ENCODE results near the gene GARIN5A.
"Not testable (repeated sequence)": the region's sequence is repeated elsewhere in the genome, so short reads cannot be mapped to it uniquely, and the experiment has no call there.

GARIN5A gene

DNA sequence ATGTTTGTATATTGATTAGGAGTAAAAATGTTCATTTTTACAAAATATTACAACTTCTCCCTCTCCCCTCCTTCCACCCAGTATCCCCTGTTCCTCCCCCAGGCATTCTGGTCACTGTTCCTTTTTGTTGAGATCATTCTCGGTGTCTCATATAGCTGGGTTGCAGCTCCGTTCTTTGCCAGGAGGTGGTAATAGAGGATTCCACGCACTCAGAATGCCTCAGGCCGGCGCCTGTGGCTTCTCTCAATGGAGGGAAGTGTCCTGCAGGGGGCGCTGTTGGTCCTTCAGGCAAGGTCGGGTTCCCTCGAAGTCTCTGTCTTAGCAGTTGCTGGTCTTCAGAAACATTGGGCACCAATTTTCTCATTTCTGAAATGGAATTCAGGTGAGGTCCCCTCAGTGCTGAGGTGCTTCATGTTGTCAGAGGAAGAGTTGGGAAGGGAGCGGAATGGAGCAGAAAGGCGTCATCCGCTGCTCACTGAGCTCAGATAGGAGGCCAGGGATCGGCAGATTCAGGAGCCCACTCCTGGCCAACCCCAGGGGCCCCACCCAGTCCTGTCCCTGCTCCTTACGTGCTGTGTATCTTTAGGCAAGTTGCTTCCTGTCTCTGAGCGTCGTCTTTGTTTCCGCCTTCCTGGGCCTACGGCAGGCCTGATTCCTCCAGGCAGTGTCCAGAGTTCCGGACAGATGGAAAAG is 10.3 kb upstream of the GARIN5A start:
- DNase-seq: peak; percentile 57

DNA sequence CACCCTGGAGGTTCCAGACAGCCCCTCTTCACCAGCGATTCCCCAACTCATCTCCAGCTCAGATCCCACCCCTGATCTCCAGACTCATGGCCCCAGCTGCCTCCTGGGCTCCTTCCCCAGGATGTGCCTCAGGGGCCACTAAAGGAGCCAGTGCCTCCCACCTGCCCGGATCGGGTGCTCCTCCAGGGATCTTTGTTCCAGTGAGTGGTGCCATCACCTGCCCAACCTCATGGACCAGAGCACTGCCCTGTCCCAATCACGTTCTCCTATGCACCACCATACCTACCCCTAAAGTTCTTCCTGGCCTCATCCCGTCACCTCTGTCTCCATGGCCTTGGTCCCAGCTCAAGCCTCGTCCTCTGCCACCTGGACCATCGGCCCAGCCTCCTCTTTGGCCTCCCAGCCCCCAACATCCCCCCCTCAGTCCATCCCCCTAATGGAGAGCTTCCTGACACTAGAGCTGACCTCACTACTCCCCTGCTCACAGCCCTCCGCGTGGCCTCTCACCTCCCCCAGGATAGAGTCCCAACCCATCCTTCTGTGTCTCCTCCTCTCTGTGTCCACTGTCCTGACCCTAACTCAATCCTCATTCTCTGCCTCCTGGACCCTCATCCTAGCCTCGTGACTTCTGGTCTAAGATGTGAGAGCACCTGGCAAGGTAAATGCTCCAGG is 8.8 kb upstream of the GARIN5A start:
- DNase-seq: no peak

DNA sequence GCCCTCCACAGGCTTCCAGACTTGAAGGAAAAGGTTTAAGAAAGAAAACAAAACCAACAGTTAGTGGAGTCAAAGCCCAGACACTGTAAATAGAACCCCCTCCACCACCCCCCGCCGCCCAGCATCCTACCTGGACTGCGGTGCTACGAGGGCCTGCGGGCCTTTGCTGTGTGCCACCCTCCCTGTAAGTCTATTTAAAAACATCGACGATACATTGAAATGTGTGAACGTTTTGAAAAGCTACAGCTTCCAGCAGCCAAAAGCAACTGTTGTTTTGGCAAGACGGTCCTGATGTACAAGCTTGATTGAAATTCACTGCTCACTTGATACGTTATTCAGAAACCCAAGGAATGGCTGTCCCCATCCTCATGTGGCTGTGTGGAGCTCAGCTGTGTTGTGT is 6.3 kb upstream of the GARIN5A start:
- no peak for DNase-seq

DNA sequence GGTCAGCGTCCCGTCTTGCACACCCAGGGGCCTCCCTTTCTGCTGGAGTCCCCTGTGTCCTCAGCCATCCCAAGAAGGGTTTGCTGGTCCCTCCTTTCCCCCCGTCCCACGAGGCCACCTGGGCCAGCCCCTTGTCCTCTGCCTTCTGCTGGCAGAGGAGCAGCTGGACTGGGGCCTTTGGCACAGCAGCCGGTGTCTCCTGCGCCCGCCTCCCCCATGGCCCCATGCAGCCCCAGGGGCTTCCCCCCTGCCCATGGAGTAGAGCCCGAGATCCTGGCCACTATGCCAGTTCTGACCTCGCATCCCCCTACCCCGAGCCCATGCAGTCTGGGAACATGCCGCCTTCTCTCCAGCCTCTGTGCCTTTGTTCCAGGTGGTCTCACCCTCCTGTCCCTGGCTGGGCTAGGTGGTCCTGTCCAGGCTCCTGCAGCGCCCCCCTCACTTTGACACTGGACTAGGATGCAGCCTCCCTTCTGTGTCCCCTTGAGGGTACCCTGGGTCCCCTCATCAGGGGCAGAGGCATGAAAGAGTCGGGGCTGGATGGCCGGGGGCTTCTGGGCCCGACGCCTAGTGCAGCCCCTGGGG is 5.7 kb upstream of the GARIN5A start:
- no peak for DNase-seq

DNA sequence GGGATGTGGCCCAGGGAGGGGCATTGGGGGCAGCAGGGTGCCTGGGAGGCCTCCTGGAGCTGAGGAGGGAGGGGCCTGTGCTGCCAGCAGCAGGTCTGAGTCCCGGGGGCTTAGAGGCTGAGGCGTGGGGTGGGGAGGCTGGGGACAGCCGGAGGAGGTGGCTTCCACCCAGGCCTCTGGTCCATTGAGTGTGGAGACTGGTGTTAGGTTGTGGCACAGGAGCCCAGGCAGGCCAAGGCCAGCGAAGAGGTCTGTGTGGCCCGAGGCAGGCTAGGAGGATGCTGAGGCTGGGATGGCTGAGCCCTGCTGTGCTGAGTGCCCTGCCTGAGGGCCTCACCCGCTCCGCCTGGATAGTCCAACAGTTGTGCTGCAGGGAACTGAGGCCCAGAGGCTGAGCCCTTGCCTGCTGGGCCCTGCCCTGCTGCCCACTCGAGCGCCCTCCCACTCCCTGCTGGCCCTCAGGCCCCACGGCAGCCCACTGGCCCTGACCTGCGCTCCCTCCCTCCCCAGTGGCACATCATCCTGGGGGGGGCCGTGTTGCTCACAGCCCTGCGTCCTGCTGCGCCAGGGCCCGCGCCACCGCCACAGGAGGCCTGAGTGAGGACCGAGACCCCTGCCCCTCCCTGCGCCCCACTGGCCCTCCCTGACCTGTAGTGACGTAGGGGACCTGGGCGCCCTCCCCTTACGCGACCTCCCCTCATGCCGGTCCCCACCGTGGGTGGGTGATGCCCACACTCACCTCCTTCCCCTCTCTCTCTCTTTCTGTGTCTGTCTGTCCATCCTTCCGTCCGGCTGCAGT is 4.9 kb upstream of the GARIN5A start:
- no peak for DNase-seq

DNA sequence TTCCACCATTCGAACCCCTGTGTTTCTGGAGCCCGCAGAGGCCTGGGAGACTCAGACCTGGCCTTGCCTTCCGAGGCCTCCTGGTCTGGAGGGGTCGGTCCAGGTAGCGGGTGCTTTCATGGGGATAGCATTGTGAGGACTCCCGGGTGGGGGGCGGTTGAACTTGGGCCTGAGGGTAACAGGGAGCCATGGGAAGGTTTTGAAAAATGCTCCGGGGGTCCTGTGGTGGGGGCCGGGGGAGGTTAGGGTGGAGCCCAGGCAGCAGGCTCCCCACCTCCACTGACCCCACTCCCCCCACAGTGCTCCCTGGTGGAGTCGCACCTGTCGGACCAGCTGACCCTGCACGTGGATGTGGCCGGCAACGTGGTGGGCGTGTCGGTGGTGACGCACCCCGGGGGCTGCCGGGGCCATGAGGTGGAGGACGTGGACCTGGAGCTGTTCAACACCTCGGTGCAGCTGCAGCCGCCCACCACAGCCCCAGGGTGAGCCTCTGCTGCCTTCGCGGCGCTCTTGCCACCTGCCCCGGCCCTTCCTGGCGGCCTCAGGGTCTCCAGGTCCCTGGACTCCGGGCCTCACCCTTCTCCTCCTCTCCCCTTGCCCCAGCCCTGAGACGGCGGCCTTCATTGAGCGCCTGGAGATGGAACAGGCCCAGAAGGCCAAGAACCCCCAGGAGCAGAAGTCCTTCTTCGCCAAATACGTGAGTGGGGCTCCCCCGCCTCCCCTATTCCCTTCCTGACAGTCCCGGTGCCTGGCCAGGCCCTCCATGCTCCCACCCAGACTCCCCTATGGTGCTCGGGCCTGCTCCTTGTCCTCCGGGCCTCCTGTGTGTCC is 3.8 kb upstream of the GARIN5A start:
- DNase-seq: no peak

DNA sequence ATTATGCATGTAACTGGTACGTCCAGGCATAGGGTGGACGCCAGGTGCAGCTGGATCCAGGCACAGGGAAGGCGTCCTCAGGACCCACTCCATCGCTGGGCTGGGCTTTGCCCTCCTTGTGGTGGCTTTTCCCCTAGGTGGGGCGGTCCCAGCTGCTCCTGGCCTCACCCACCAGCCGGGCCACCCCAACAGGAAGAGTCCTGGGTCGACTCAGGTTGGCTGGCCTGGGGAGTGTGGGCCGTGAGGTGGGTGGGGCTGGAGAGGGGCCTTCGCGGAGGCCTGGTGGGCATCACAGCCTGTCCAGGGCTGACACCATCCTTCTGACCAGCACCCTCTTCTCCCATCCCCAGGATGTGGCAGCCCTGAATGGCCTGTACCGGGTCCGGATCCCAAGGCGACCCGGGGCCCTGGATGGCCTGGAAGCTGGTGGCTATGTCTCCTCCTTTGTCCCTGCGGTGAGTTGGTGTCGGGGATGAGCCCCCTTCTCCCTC is 3.2 kb upstream of the GARIN5A start:
- DNase-seq: no peak

DNA sequence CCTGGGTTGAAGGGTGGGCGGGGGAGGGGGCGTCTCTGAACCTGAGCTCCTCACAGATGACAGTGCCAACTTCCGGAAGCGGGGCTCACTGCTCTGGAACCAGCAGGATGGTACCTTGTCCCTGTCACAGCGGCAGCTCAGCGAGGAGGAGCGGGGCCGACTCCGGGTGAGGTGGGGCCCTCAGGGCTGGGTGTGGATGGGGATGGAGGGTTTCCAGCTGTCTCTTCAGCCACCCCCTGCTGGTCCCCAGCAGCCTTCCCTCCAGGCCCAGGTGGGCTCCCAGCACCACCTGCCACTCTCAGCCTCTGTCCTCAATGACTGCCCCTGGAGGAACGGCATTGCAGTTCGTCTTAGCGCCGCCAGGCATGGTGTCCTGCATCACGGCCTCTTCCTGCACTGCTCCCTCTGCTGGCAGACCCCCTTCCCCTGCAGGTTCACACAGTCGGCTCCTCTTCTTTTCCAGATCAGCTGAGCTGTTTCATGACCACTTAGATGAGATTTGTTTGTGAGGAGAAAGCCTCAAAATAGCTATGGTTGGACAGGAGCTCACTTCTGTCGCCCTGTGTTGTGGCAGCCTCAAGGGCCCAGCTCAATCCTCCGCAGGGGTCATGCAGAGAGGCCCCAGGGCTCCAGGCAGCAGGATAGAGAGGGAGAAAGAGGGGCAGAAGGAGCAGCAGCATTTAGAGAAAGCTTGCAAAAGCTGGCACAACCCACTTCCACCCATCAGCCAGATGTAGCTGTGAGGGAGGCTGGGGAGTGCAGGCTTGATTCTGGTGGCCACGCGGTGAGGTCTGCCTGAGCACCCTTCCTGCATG is 2.5 kb upstream of the GARIN5A start:
- DNase-seq: no peak

DNA sequence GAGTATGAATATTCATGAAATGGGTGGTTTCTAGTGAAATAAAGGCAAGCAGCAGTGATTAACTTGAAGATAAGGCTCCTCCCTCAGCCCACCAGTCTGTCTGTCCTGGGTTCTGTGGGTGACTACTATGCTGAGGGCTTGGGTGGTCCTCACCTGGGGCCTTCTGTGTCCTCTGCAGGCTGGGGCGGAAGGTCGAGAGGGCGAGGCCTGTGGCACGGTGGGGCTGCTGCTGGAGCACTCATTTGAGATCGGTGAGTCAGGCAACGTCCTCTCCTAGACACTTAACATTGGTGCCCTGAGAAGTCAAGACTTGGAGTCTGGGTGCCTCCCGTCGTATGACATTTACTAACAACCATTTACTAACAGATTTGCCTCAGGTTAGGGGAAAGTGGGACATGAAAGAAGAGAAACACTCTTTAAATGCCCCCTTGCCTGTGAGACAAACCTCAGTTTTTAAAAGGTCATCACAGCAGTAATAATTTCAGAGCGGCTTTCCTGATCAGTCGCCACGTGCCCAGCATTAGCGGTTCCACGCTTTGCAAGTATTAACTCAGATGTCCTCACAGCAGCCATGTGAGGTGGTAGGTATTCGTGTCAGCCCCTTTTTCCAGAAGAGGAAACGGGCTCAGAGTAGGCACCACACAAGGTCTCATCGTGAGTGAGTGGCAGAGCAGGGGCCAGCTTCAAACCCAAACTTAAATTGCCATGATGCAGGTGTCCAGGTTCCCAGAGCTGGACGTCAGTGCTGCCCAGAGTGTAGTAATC is 1.3 kb upstream of the GARIN5A start:
- DNase-seq: no peak

DNA sequence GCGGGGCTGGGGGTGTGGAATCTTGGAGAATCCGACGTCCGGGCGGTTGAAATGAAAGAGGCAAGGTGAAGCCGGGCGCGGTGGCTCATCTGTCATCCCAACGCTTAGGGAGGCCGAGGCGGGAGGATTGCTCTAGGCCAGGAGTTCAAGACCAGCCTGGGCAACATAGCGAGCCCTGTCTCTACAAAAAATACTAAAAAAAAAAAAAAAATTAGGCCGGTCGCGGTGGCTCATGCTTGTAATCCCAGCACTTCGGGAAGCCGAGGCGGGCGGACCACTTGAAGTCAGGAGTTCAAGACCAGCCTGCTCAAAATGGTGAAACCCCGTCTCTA is 225 bp upstream of the GARIN5A start:
- DNase-seq: no peak

DNA sequence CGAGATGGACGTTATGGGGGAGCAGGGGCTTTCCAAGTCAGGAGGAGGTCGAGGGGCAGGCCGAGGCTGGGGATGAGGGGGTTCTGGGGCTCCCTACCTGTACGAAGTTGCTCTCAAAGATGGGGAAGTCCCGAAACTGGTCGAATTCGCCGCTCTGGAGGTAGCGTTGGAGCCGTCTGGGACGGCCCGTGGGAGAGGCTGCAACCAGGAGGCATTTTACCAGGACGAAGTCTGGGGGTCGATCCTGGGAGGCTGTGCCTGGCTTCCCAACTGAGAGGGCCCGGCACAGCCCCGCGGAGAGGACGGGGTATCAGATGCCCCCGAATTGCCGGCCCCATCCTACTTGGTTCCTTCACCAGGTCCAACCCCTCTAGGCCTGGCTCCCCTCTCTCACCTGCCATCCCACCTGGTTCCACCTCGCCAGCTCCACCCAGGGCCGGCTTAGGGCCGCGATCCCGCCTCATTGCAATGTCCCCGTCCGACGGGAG is 868 bp downstream of the GARIN5A start:
- no peak for DNase-seq

DNA sequence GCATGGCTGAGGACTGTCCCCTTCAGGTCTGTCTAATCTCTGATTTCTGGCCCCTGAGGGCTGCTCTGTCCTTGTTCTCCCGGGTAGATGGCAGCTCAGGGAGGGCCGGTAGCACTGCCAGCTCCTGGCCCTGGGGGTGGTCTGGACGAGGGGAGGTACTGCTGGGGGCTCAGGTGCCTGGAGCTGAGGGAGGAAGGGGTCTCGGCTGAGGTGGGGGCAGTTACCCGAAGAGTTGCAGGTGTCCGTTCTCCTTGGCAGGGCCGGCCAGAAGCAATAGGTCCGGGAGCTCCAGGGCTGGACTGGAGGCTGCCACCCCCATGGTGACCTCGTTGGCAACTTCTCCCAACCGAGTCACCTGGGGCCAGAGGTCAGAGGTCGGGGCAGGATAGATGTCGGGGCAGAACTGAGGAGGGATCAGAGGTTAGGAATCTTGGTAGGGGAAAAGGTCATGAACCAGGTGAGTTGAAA is 1.5 kb downstream of the GARIN5A start:
- no peak for DNase-seq

DNA sequence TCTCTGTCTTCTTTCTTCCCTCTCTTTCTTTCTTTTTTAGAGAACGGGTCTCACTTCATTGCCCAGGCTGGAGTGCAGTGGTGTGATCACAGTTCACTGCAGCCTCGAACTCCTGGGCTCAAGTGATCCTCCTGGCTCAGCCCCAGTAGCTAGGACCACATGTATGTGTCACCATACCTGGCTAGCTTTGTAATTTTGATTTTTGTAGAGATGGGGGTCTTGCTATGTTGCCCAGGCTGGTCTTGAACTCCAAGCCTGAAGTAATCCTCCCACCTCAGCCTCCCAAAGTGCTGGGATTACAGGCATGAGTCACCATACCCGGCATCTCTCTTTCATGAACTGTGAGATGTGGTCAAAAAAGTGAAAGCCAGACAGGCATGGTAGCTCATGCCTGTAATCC is 3.3 kb downstream of the GARIN5A start:
- DNase-seq: not testable (repeated sequence)

DNA sequence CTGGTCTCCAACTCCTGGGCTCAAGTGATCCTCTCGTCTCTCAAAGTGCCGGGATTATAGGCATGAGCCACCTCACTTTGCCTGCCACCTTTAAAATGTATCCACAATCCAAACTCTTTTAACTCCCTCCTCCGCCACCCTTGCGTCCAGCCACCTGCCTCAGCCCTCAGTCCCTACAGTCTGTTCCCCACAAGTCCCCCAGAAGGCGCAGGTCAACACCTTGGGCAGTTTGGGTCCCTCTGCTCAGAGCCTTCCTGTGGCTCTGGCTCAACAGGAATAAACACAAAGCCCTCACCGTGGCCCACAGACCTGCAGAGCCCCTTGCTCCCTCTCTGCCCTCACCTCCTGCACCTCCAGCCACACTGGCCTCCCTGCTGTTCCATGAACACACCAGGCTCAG is 7.8 kb downstream of the GARIN5A start:
- DNase-seq: no peak

DNA sequence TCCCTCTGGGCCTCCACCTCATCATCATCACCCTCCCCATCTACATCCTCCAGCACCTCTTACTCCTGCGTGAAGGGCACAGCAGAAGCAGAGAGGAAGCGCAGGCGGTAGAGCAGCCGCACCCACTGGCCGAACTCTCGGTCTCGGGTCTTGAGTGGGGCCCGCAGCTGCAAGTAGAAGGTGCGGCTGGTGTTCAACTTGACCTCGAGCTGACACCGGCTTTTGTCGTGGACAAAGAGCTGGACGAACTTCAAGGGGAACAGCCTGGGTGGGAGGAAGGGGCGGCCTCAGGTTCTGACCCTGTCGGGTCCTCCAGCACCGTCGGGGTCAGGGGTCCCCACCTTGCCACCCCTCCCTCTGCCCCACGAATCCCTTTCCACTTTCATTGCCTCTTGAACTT is 9.1 kb downstream of the GARIN5A start:
- no peak for DNase-seq

DNA sequence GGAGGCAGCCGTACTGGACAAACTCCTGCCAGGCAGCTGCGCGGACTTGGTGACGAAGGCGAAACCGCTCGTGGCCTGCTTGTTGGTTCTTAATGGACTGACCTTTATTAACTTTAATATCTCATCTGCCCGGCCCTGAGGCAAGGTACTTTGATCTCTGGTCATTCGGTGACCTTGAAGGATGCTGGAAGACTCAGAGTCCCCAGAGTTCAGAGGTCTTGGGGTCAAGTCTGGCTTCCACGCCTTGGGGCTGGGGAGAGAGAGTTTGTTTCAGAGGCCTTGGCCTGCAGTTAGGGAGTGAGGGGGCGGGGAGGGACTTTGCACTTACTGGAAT is 10.0 kb downstream of the GARIN5A start:
- no peak for DNase-seq

DNA sequence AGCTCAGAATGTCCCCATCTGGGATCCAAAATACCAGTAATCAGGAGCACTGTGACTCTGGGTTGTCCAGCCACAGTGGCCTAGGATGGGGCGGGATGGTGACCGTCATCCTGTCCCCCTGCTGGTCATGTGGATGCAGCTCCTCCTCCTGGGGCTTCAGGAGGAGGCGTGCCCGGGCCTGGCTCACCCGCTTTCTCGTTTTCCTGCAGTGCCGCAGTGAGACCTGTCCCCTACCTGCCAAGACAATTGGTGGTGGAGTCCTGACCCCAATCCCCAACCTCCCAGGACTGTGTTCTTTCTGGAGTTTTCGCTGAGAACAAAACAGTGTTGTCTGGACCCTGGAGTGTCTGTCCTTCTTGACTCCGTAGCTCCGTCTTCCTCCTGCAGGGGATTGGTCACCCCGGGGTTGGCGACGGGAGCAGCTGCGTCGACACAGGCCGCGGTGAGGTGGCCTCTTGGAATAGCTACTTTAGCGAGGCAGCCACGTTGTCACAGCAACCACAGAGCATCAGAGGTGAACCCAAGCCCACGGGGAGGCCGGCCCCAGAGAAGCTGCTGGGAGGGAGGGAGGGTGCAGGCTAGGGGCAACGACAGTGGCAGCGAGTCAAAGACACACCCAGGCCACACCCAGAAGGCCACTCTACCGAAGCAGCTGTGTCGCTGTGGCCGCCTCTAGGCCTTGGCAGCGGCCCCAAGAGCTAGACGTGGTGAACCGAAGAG is 10.5 kb downstream of the GARIN5A start:
- no peak for DNase-seq

DNA sequence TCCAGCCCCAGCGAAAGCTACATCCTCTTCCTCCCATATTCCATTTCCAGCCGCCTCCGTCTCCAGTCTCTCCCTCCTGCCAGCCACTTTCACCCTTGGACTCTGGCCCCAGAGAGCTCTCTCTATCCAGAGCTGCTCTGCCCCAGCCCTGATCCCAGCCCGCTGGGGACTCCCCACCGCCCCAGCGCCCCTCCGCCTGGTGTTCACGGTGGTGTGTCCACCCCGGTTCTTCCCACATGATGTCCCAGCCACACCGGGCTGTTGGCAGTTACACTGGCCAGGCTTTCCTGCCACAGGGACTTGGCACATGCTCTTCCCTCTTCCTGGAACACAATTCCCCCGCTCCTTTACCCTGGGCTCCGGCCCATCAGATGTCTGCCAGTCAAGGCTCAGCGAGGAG is 11.6 kb downstream of the GARIN5A start:
- DNase-seq: no peak

DNA sequence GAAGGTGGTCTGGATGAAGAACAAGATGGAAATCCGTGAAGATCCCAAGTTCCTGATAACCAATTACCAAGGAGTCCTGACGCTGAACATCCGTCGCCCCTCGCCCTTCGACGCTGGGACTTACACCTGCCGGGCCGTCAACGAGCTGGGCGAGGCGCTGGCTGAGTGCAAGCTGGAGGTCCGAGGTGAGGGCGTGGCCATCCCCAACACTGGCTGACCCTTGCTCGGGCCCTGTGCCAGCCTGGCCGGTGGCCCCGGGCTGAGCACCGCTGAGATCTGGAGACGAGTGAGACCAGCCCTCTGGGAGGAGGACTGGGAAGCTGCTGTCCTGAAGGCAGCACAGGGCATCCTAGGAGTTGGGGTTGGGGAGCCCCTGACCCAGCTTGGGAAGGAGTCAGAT is 12.3 kb downstream of the GARIN5A start:
- DNase-seq: no peak

DNA sequence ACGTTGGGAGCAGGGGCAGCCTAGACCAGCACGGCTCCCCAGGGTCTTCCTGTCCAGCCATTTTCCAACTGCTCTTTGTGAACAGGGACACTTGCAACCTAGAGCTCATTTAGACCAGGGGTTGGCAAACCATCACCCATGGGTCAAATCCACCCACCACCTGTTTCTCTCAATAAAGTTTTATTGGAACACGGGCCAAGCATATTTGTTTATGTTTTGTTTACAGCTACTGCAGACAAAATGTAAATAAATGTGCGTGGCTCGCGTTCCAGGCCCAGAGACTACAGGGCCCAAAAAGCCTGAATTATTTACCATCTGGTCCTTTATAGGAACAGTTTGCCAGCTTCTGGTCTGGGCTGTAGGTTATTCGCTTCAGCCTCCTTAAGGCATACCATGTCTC is 13.7 kb downstream of the GARIN5A start:
- no peak for DNase-seq

Measured in NCI-H1694 (cell line).